CD4-positive, alpha-beta T cell (primary cell): ENCODE results near the gene ANKRD13D. TPM values are rescaled to one million over a fixed set of nuclear protein-coding genes. Genes with fewer than 3 reads are reported as not detected.

Experiments
- ATAC-seq: fragments of 200-7000 bp; cut with Tn5 transposase; one replicate; pipeline ENCODE4 v1.10.0; 2022; ENCODE audit warnings: mild to moderate bottlenecking; ENCODE audit not compliant: poor library complexity
- CTCF ChIA-PET: fragments of 350-600 bp; sonication (Branson Sonifier 250); formaldehyde crosslinking; loops from one replicate; lab custom pipeline; 2021; ENCODE audit warnings: antibody characterized with exemption, inconsistent platforms; lab: Charles Lee
- POLR2A ChIA-PET: fragments of 350-600 bp; sonication (Branson Sonifier 250); formaldehyde crosslinking; loops from one replicate; lab custom pipeline; 2021; ENCODE audit warnings: antibody characterized with exemption, inconsistent platforms; lab: Charles Lee
- DNase-seq, 14 experiments: peaks; one replicate each; pipeline ENCODE4 v3.0.0-alpha.2; 2013 to 2020; ENCODE audit warnings: mixed read lengths in 2 of 14
- H3K27ac ChIP-seq, 2 donors: one replicate each; pipeline versions ENCODE4 v1.5.1 to v1.7.0; 2013; ENCODE audit warnings: low read length in 2 of 2, low read depth in 1 of 2, mild to moderate bottlenecking in 1 of 2
- H3K27me3 ChIP-seq, 2 experiments: 1 replicate in 1 of 2; 2 replicates in 1 of 2; pipeline versions ENCODE4 v1.6.1 to v1.7.0; 2013; ENCODE audit warnings: low read length in 2 of 2, control low read depth in 1 of 2, mild to moderate bottlenecking in 1 of 2, moderate library complexity in 1 of 2; ENCODE audit not compliant: insufficient read depth in 2 of 2, control insufficient read depth in 1 of 2
- H3K36me3 ChIP-seq: one replicate; pipeline ENCODE4 v1.6.1; 2013; ENCODE audit warnings: low read length, control low read depth; ENCODE audit not compliant: insufficient read depth
- H3K4me1 ChIP-seq: one replicate; pipeline ENCODE4 v1.6.1; 2013; ENCODE audit warnings: low read length, control low read depth; ENCODE audit not compliant: insufficient read depth
- H3K4me3 ChIP-seq: one replicate; pipeline ENCODE4 v1.5.1; 2013; ENCODE audit warnings: mild to moderate bottlenecking, low read length, moderate library complexity
- H3K9me3 ChIP-seq, 2 experiments: 1 replicate in 1 of 2; 2 replicates in 1 of 2; pipeline versions ENCODE4 v1.6.1 to v1.7.0; 2013; ENCODE audit warnings: low read length in 2 of 2, mild to moderate bottlenecking in 2 of 2, control low read depth in 1 of 2, moderate library complexity in 1 of 2; ENCODE audit not compliant: control insufficient read depth in 1 of 2, insufficient read depth in 1 of 2
- H3K27ac Mint-ChIP-seq: one replicate; pipeline ENCODE4 v1.8.0; 2020; ENCODE audit warnings: mixed read lengths
- H3K27me3 Mint-ChIP-seq: one replicate; pipeline ENCODE4 v1.8.0; 2021; ENCODE audit warnings: mixed read lengths
- H3K36me3 Mint-ChIP-seq: one replicate; pipeline ENCODE4 v1.8.0; 2021; ENCODE audit warnings: low read depth, mixed read lengths
- H3K4me1 Mint-ChIP-seq: one replicate; pipeline ENCODE4 v1.8.0; 2021; ENCODE audit warnings: low read depth, mixed read lengths
- H3K4me3 Mint-ChIP-seq: one replicate; pipeline ENCODE4 v1.8.0; 2020; ENCODE audit warnings: mild to moderate bottlenecking, mixed read lengths
- H3K9me3 Mint-ChIP-seq: one replicate; pipeline ENCODE4 v1.8.0; 2020; ENCODE audit warnings: mixed read lengths
- intact Hi-C, 2 experiments: fragments of 100-400 bp; cut with DNase I in 1 of 2; cut with micrococcal nuclease in 1 of 2; formaldehyde crosslinking; loops; one replicate each; pipeline versions ENCODE4 v1.15.1 to v1.9.0; 2023 to 2025; cut with DNase I, micrococcal nuclease
- total RNA-seq, 174 experiments: library from RNA in 2 of 174; stranded (reverse) in 2 of 174; gene quantifications; one replicate each; pipeline ENCODE4 v1.2.3 and lab custom pipeline; 2021 to 2026
- TF ChIP-seq, protein P1 (sequence below): fragments of 200-600 bp; IDR thresholded peaks from one replicate; pipeline ENCODE4 v1.8.0; 2022; ENCODE audit warnings: antibody characterized with exemption, mild to moderate bottlenecking

ANKRD13D gene
- total RNA-seq, 2 experiments from 2014 or later: 160 to 161 TPM

- Histone ChIP-seq H3K9me3 (no peaks in the 10 kb centered on the region), H3K4me3 (peak overlapping the region; percentile 96), H3K4me1 (peaks cover 72% of the 10 kb centered on the region), H3K27me3 (no peaks in the 10 kb centered on the region), H3K36me3 (peaks cover 38% of the 10 kb centered on the region), H3K27ac (peak overlapping the region; percentile 69 to 90)
- peak in 11 of 14 experiments; percentile 53 to 81 (median 65) for DNase-seq
- Mint-ChIP-seq H3K4me3 (peak overlapping the region; percentile 98), H3K9me3 (no peaks in the 10 kb centered on the region), H3K27ac (peak overlapping the region; percentile 90), H3K4me1 (peaks cover 77% of the 10 kb centered on the region), H3K27me3 (no peaks in the 10 kb centered on the region), H3K36me3 (peaks cover 56% of the 10 kb centered on the region)
- intact Hi-C loops: loop anchor here in 1 of 2 experiments (1.0 kb wide), 2 partner anchors 9 to 20 kb away; no protein-coding TSS in a partner anchor
- TF ChIP-seq, protein P1, sequence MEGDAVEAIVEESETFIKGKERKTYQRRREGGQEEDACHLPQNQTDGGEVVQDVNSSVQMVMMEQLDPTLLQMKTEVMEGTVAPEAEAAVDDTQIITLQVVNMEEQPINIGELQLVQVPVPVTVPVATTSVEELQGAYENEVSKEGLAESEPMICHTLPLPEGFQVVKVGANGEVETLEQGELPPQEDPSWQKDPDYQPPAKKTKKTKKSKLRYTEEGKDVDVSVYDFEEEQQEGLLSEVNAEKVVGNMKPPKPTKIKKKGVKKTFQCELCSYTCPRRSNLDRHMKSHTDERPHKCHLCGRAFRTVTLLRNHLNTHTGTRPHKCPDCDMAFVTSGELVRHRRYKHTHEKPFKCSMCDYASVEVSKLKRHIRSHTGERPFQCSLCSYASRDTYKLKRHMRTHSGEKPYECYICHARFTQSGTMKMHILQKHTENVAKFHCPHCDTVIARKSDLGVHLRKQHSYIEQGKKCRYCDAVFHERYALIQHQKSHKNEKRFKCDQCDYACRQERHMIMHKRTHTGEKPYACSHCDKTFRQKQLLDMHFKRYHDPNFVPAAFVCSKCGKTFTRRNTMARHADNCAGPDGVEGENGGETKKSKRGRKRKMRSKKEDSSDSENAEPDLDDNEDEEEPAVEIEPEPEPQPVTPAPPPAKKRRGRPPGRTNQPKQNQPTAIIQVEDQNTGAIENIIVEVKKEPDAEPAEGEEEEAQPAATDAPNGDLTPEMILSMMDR: no peak
- ChIA-PET CTCF (interaction anchor here (1.0 to 6.7 kb wide), 10 partner anchors 9 to 133 kb away, joined by 3 to 64 read pairs (median 4); partner anchors contain the start of genes ANKRD13D and PPP1CA), POLR2A (interaction anchor here (0.6 to 8.8 kb wide), 16 partner anchors 8 to 802 kb away, joined by 3 to 188 read pairs (median 8); partner anchors contain the start of genes ANKRD13D, PELI3, POLD4 and PPP1CA)
- ATAC-seq: peak; percentile 41
Measured at GRCh38 chr11:67268081-67268961, 20.8 kb upstream of the ANKRD13D start.

GRCh38 chr11:67268962-67269268 lies 20.2 kb upstream of the ANKRD13D start:
- peak overlapping the region; percentile 90 for H3K27ac Mint-ChIP-seq
- Histone ChIP-seq H3K27me3 (no peaks in the 10 kb centered on the region), H3K4me3 (peak overlapping the region; percentile 96), H3K27ac (peak overlapping the region; percentile 69 to 90), H3K36me3 (peaks cover 43% of the 10 kb centered on the region), H3K4me1 (peaks cover 75% of the 10 kb centered on the region), H3K9me3 (no peaks in the 10 kb centered on the region)
- intact Hi-C loops: loop anchor here in 1 of 2 experiments (1.0 kb wide), 2 partner anchors 8 to 19 kb away; no protein-coding TSS in a partner anchor
- peaks cover 56% of the 10 kb centered on the region for H3K36me3 Mint-ChIP-seq
- DNase-seq (peak in 1 of 14 experiments; percentile 4), ATAC-seq (no peak)
- ChIA-PET CTCF (interaction anchor here (1.1 to 6.7 kb wide), 2 partner anchors 11 to 49 kb away, joined by 3 to 64 read pairs; no protein-coding TSS in a partner anchor), POLR2A (interaction anchor here (3.1 to 8.8 kb wide), 4 partner anchors 9 to 48 kb away, joined by 15 to 188 read pairs (median 52); partner anchors contain the start of gene ANKRD13D)
- no peaks in the 10 kb centered on the region for H3K27me3 Mint-ChIP-seq
- TF ChIP-seq, protein P1: no peak
- no peaks in the 10 kb centered on the region for H3K9me3 Mint-ChIP-seq
- peaks cover 79% of the 10 kb centered on the region for H3K4me1 Mint-ChIP-seq
- H3K4me3 Mint-ChIP-seq: peak overlapping the region; percentile 98

GRCh38 chr11:67269401-67270255 lies 19.5 kb upstream of the ANKRD13D start:
- Mint-ChIP-seq H3K4me1 (peaks cover 78% of the 10 kb centered on the region), H3K27ac (peak overlapping the region; percentile 90), H3K9me3 (no peaks in the 10 kb centered on the region), H3K36me3 (peaks cover 62% of the 10 kb centered on the region), H3K27me3 (no peaks in the 10 kb centered on the region), H3K4me3 (peak overlapping the region; percentile 98)
- Histone ChIP-seq H3K36me3 (peaks cover 49% of the 10 kb centered on the region), H3K27ac (peak overlapping the region; percentile 69 to 90), H3K27me3 (no peaks in the 10 kb centered on the region), H3K4me3 (peak overlapping the region; percentile 96), H3K9me3 (no peaks in the 10 kb centered on the region), H3K4me1 (peaks cover 82% of the 10 kb centered on the region)
- DNase-seq: peak in 2 of 14 experiments; percentile 5 to 16
- ChIA-PET POLR2A (interaction anchor here (1.2 to 8.8 kb wide), 8 partner anchors 11 to 84 kb away, joined by 3 to 188 read pairs (median 19); partner anchors contain the start of genes ANKRD13D, POLD4 and SSH3), CTCF (interaction anchor here (0.7 to 6.7 kb wide), 5 partner anchors 10 to 113 kb away, joined by 3 to 64 read pairs (median 5); partner anchors contain the start of gene ANKRD13D)
- intact Hi-C loops: no loop called here
- TF ChIP-seq, protein P1: no peak
- no peak for ATAC-seq
